ENCODE data around the gene ZNF560.

ZNF560 gene

GRCh38 chr19:9445037-9445436, 53.4 kb downstream of the ZNF560 start:
- no peaks in the 10 kb centered on the region for H3K4me1 ChIP-seq (ENCODE audit: control insufficient read depth, insufficient read depth, low read depth, low read length)
- peaks cover 76% of the 10 kb centered on the region for H3K9me3 ChIP-seq (ENCODE audit: control insufficient read depth, low read length)
- no CpG with 5 or more reads among the region's 1 CpG for WGBS

GRCh38 chr19:9436358-9436757, 62.1 kb downstream of the ZNF560 start:
- no peak overlapping the region for H3K27ac ChIP-seq (ENCODE audit: low read length, poor library complexity, severe bottlenecking)
- H3K18ac ChIP-seq (ENCODE audit: low read depth in 1 of 2, low read length in 2 of 2): no peak overlapping the region
- H3K36me3 ChIP-seq (ENCODE audit: control insufficient read depth in 1 of 2, insufficient read depth in 2 of 2, low read depth in 1 of 2, low read length in 2 of 2): peaks cover 7 to 21% of the 10 kb centered on the region in 2 experiments
- H2AK5ac ChIP-seq (ENCODE audit: low read length, severe bottlenecking): no peak overlapping the region
- H2BK5ac ChIP-seq (ENCODE audit: low read depth, low read length, poor library complexity, severe bottlenecking): no peak overlapping the region
- H3K9ac ChIP-seq (ENCODE audit: low read length): peak overlapping the region; percentile 98
- no peak overlapping the region for H3K4ac ChIP-seq (ENCODE audit: low read depth in 1 of 2, low read length in 2 of 2)
- H3K4me2 ChIP-seq (ENCODE audit: low read length, poor library complexity, severe bottlenecking): peak overlapping the region; percentile 16
- no peak overlapping the region for H3K23ac ChIP-seq (ENCODE audit: low read length in 2 of 2)
- DNase-seq: no peak
- H2BK15ac ChIP-seq (ENCODE audit: low read depth, poor library complexity, severe bottlenecking): no peak overlapping the region
- H4K91ac ChIP-seq (ENCODE audit: low read length): no peak overlapping the region
- H2BK12ac ChIP-seq (ENCODE audit: low read length in 2 of 2): no peak overlapping the region
- no peak overlapping the region for H3K14ac ChIP-seq (ENCODE audit: low read length in 2 of 2)
- H2AFZ ChIP-seq (ENCODE audit: low read depth, low read length): no peak overlapping the region
- H2BK120ac ChIP-seq (ENCODE audit: low read depth, low read length): no peak overlapping the region
- peak overlapping the region in 1 of 2 experiments; percentile 96 for H3K4me3 ChIP-seq (ENCODE audit: insufficient read depth in 1 of 2, low read depth in 1 of 2, low read length in 2 of 2)
- no peak overlapping the region for H4K8ac ChIP-seq (ENCODE audit: low read length)
- peaks cover 11% of the 10 kb centered on the region for H3K9me3 ChIP-seq (ENCODE audit: control insufficient read depth, low read length)
- H3K4me1 ChIP-seq (ENCODE audit: control insufficient read depth, insufficient read depth, low read depth, low read length): peaks cover 5% of the 10 kb centered on the region
- H3K79me1 ChIP-seq (replicated peaks; ENCODE audit: low read length, poor library complexity, severe bottlenecking): peaks cover 22% of the 10 kb centered on the region
- H3K27me3 ChIP-seq (ENCODE audit: control insufficient read depth in 1 of 2, insufficient read depth in 1 of 2, low read length in 2 of 2): no peaks in the 10 kb centered on the region
- 94% methylated on average over 3 of the region's 4 CpGs for WGBS

More at GRCh38 chr19:9445037-9445436, 53.4 kb downstream of the ZNF560 start:
- H3K14ac ChIP-seq (ENCODE audit: low read length in 2 of 2): no peak overlapping the region
- H2BK120ac ChIP-seq (ENCODE audit: low read depth, low read length): no peak overlapping the region
- H4K91ac ChIP-seq (ENCODE audit: low read length): no peak overlapping the region
- no peak overlapping the region for H3K18ac ChIP-seq (ENCODE audit: low read depth in 1 of 2, low read length in 2 of 2)
- no peak overlapping the region for H3K4ac ChIP-seq (ENCODE audit: low read depth in 1 of 2, low read length in 2 of 2)
- no peak overlapping the region for H3K27ac ChIP-seq (ENCODE audit: low read length, poor library complexity, severe bottlenecking)
- H2AK5ac ChIP-seq (ENCODE audit: low read length, severe bottlenecking): no peak overlapping the region
- H3K4me2 ChIP-seq (ENCODE audit: low read length, poor library complexity, severe bottlenecking): no peak overlapping the region
- DNase-seq: no peak
- H3K9ac ChIP-seq (ENCODE audit: low read length): no peak overlapping the region
- H2BK15ac ChIP-seq (ENCODE audit: low read depth, poor library complexity, severe bottlenecking): no peak overlapping the region
- H2AFZ ChIP-seq (ENCODE audit: low read depth, low read length): no peak overlapping the region
- H2BK12ac ChIP-seq (ENCODE audit: low read length in 2 of 2): no peak overlapping the region
- no peak overlapping the region for H3K23ac ChIP-seq (ENCODE audit: low read length in 2 of 2)
- no peaks in the 10 kb centered on the region for H3K27me3 ChIP-seq (ENCODE audit: control insufficient read depth in 1 of 2, insufficient read depth in 1 of 2, low read length in 2 of 2)
- peaks cover 5% of the 10 kb centered on the region for H3K79me1 ChIP-seq (replicated peaks; ENCODE audit: low read length, poor library complexity, severe bottlenecking)
- no peak overlapping the region for H4K8ac ChIP-seq (ENCODE audit: low read length)
- no peak overlapping the region for H2BK5ac ChIP-seq (ENCODE audit: low read depth, low read length, poor library complexity, severe bottlenecking)
- H3K4me3 ChIP-seq (ENCODE audit: insufficient read depth in 1 of 2, low read depth in 1 of 2, low read length in 2 of 2): no peak overlapping the region
- peaks cover 0 to 3% of the 10 kb centered on the region in 2 experiments for H3K36me3 ChIP-seq (ENCODE audit: control insufficient read depth in 1 of 2, insufficient read depth in 2 of 2, low read depth in 1 of 2, low read length in 2 of 2)

DNA sequence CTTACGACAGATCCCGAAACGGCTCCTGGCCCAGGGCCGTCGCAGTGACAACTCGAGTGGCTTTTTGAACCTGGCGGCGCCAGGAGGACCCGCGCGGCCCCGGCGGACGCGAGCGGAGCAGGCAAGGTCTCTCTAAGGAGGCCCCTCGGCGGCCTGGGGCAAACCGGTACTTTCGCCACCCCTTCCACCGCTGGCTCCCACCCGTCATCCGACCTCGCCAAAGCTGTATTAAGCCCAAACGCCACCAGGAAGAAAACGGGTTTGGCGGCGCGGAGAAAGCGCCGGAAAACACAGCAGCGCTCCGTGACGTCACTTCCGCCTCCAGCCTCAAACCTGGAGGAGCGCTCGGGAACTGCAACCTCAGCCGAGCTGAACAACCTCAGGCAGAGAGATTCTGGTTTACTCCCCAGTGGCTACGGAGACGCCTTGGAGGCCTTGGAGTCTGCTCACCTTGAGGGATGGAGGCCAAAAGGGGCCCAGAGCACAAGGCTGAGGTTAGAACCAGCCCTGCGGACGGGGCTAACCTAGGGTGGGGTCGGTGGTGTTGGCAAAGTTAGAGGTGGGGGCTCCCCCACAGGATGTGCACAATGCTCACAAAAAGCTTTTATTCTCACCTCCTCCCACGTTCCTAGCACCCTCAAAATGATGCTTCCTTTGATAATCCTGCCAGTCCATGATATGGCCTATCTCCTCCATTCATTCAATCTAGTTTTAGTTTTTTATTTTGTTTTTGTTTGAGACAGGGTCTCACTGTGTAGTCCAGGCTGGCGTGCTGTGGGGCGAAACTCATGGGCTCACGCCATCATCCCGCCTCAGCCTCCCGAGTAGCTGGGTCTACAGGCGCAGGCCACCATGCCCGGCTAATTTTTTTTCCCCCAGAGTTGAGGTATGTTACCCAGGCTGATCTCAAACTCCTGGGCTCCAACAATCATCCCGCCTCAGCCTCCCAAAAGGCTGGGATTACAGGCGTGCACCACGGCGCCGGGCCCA, 62.8 kb downstream of the ZNF560 start, which contains the start of gene ZNF266:
TSS of gene ZNF266 (minus strand) at position 295 of the 990 bp plus-strand sequence. CDS start 15,484 bp downstream, outside the sequence.
- Histone ChIP-seq H3K27me3 (ENCODE audit: control insufficient read depth in 1 of 2, insufficient read depth in 1 of 2, low read length in 2 of 2) (no peaks in the 10 kb centered on the region), H3K23ac (ENCODE audit: low read length in 2 of 2) (peak within 1 kb of the TSS in 1 of 2 experiments; percentile 9), H4K8ac (ENCODE audit: low read length) (peak within 1 kb of the TSS; percentile 95), H2AFZ (ENCODE audit: low read depth, low read length) (peak within 1 kb of the TSS; percentile 94), H3K4ac (ENCODE audit: low read depth in 1 of 2, low read length in 2 of 2) (peak within 1 kb of the TSS; percentile 24 to 83), H3K4me1 (ENCODE audit: control insufficient read depth, insufficient read depth, low read depth, low read length) (peaks cover 5% of the 10 kb centered on the region), H2BK120ac (ENCODE audit: low read depth, low read length) (no peak within 1 kb of the TSS), H3K36me3 (ENCODE audit: control insufficient read depth in 1 of 2, insufficient read depth in 2 of 2, low read depth in 1 of 2, low read length in 2 of 2) (peaks cover 14 to 29% of the 10 kb centered on the region in 2 experiments), H3K4me3 (ENCODE audit: insufficient read depth in 1 of 2, low read depth in 1 of 2, low read length in 2 of 2) (peak within 1 kb of the TSS; percentile 68 to 96), H2BK12ac (ENCODE audit: low read length in 2 of 2) (no peak within 1 kb of the TSS), H3K9ac (ENCODE audit: low read length) (peak within 1 kb of the TSS; percentile 98), H3K14ac (ENCODE audit: low read length in 2 of 2) (peak within 1 kb of the TSS; percentile 4 to 82), H3K79me1 (replicated peaks; ENCODE audit: low read length, poor library complexity, severe bottlenecking) (peaks cover 29% of the 10 kb centered on the region), H3K18ac (ENCODE audit: low read depth in 1 of 2, low read length in 2 of 2) (peak within 1 kb of the TSS; percentile 58 to 89), H2BK15ac (ENCODE audit: low read depth, poor library complexity, severe bottlenecking) (peak within 1 kb of the TSS; percentile 74), H3K9me3 (ENCODE audit: control insufficient read depth, low read length) (peaks cover 13% of the 10 kb centered on the region), H3K4me2 (ENCODE audit: low read length, poor library complexity, severe bottlenecking) (peak within 1 kb of the TSS; percentile 76), H2AK5ac (ENCODE audit: low read length, severe bottlenecking) (no peak within 1 kb of the TSS), H2BK5ac (ENCODE audit: low read depth, low read length, poor library complexity, severe bottlenecking) (no peak within 1 kb of the TSS), H3K27ac (ENCODE audit: low read length, poor library complexity, severe bottlenecking) (peak within 1 kb of the TSS; percentile 51), H4K91ac (ENCODE audit: low read length) (peak within 1 kb of the TSS; percentile 70)
- peak; percentile 94 for DNase-seq
- WGBS: 20% methylated on average over 55 of the region's 56 CpGs

DNA sequence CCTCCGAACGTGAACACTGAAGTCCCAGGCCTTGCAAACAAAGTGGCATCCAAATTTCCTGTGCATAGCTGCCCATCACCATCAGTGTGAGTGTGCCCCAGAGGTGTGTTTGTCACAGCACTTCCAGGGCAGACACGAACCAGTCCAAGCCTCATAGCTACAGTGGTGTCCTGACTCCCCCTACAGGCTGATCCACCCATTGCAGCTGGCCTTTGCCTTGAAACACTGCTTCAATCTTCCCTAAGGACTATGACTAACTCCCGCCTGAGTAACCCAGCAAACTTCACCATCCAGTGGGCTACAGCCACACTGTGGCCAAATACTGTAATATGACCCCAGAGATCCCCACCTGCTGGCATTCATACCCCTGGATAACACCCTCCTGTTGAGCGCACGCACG, 66.9 kb downstream of the ZNF560 start:
- Histone ChIP-seq H3K14ac (ENCODE audit: low read length in 2 of 2) (no peak overlapping the region), H3K4me3 (ENCODE audit: insufficient read depth in 1 of 2, low read depth in 1 of 2, low read length in 2 of 2) (no peak overlapping the region), H2AK5ac (ENCODE audit: low read length, severe bottlenecking) (no peak overlapping the region), H3K4ac (ENCODE audit: low read depth in 1 of 2, low read length in 2 of 2) (no peak overlapping the region), H3K9ac (ENCODE audit: low read length) (no peak overlapping the region), H4K8ac (ENCODE audit: low read length) (no peak overlapping the region), H3K79me1 (replicated peaks; ENCODE audit: low read length, poor library complexity, severe bottlenecking) (peaks cover 33% of the 10 kb centered on the region), H3K4me1 (ENCODE audit: control insufficient read depth, insufficient read depth, low read depth, low read length) (peaks cover 5% of the 10 kb centered on the region), H2BK5ac (ENCODE audit: low read depth, low read length, poor library complexity, severe bottlenecking) (no peak overlapping the region), H3K36me3 (ENCODE audit: control insufficient read depth in 1 of 2, insufficient read depth in 2 of 2, low read depth in 1 of 2, low read length in 2 of 2) (peaks cover 23 to 62% of the 10 kb centered on the region in 2 experiments), H3K27ac (ENCODE audit: low read length, poor library complexity, severe bottlenecking) (no peak overlapping the region), H3K23ac (ENCODE audit: low read length in 2 of 2) (no peak overlapping the region), H2BK120ac (ENCODE audit: low read depth, low read length) (no peak overlapping the region), H2BK12ac (ENCODE audit: low read length in 2 of 2) (no peak overlapping the region), H3K9me3 (ENCODE audit: control insufficient read depth, low read length) (peaks cover 20% of the 10 kb centered on the region), H2BK15ac (ENCODE audit: low read depth, poor library complexity, severe bottlenecking) (no peak overlapping the region), H3K18ac (ENCODE audit: low read depth in 1 of 2, low read length in 2 of 2) (no peak overlapping the region), H3K4me2 (ENCODE audit: low read length, poor library complexity, severe bottlenecking) (no peak overlapping the region), H3K27me3 (ENCODE audit: control insufficient read depth in 1 of 2, insufficient read depth in 1 of 2, low read length in 2 of 2) (no peaks in the 10 kb centered on the region), H4K91ac (ENCODE audit: low read length) (no peak overlapping the region), H2AFZ (ENCODE audit: low read depth, low read length) (no peak overlapping the region)
- DNase-seq: peak; percentile 39
- WGBS: 89% methylated on average over 4 of the region's 7 CpGs

Measured in mesenchymal stem cell (in vitro differentiated cells and primary cell).